Measurements from ENCODE around the gene JADE1.

JADE1 gene

DNA sequence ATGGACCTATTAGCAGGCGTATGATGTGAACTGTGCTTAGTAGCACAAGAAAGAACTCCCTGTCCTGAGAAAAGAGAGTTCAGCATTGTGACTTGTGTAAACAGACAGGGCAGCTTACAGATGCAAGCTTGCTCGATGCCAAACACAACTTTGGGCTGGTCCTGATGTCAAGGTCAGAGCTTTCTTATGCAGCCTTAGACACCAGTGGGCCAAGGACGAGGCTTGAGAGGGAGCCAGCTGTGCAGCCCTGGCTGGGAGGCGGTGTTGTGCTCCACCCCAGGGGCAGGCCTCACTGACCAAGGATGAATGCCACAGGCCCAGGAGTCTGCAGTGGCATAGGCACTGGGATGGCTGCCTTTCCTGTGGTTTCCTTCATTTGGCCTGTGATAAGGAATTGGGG, 35.4 kb downstream of the JADE1 start:
- no peaks in the 10 kb centered on the region for H3K9me2 ChIP-seq (replicated peaks; ENCODE audit: insufficient read depth, low read length)
- no peaks in the 10 kb centered on the region for H4K20me1 ChIP-seq (ENCODE audit: low read depth, low read length)
- no peak overlapping the region for H3K4me3 ChIP-seq (ENCODE audit: insufficient read depth, low read length, poor library complexity, severe bottlenecking)
- no peak overlapping the region for H2AFZ ChIP-seq (ENCODE audit: low read depth, low read length, severe bottlenecking)
- H3K9ac ChIP-seq (ENCODE audit: low read length), result no peak overlapping the region
- peaks cover 26% of the 10 kb centered on the region for H3K79me2 ChIP-seq (ENCODE audit: insufficient read depth, low read length)
- no peaks in the 10 kb centered on the region for H3F3A ChIP-seq (ENCODE audit: insufficient read depth)
- no peaks in the 10 kb centered on the region for H3K9me3 ChIP-seq (ENCODE audit: insufficient read depth, low read length)
- no peak overlapping the region for H3K4me2 ChIP-seq (ENCODE audit: low read depth, low read length, poor library complexity, severe bottlenecking)
- H3K27me3 ChIP-seq (ENCODE audit: low read length), result no peaks in the 10 kb centered on the region
- no peak overlapping the region for H3K27ac ChIP-seq (ENCODE audit: low read depth, low read length)
- TF ChIP-seq EZH2phosphoT487 (conservative IDR thresholded peaks at IDR 0.05; ENCODE audit: low read length), result no peak
- TF ChIP-seq, protein P1, sequence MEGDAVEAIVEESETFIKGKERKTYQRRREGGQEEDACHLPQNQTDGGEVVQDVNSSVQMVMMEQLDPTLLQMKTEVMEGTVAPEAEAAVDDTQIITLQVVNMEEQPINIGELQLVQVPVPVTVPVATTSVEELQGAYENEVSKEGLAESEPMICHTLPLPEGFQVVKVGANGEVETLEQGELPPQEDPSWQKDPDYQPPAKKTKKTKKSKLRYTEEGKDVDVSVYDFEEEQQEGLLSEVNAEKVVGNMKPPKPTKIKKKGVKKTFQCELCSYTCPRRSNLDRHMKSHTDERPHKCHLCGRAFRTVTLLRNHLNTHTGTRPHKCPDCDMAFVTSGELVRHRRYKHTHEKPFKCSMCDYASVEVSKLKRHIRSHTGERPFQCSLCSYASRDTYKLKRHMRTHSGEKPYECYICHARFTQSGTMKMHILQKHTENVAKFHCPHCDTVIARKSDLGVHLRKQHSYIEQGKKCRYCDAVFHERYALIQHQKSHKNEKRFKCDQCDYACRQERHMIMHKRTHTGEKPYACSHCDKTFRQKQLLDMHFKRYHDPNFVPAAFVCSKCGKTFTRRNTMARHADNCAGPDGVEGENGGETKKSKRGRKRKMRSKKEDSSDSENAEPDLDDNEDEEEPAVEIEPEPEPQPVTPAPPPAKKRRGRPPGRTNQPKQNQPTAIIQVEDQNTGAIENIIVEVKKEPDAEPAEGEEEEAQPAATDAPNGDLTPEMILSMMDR (IDR thresholded peaks at IDR 0.05; ENCODE audit: insufficient read depth, low read length, poor library complexity, severe bottlenecking), result no peak
- H3K36me3 ChIP-seq (ENCODE audit: low read length), result no peaks in the 10 kb centered on the region; the same call in 1 of the 2 replicates

DNA sequence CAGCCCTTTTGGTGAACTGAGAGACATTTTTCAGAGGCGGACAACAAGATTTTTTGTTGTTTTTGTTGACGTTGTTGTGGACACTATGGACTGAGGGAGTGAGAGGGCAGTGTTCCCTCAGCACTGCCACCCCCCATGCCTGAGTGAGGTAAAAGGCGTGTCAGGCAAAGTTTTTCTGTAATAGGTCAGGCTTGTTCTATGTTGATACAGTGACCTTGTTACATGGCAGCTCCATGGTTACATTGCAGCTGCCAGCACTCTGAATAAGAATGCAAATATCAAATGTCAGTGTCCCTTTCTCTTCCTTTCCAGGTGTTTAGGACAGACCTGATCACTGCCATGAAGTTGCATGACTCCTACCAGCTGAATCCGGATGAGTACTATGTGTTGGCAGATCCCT, 36.6 kb downstream of the JADE1 start:
- Histone ChIP-seq H4K20me1 (ENCODE audit: low read depth, low read length) (no peaks in the 10 kb centered on the region), H3K9ac (ENCODE audit: low read length) (no peak overlapping the region), H3K4me2 (ENCODE audit: low read depth, low read length, poor library complexity, severe bottlenecking) (no peak overlapping the region), H3K79me2 (ENCODE audit: insufficient read depth, low read length) (peaks cover 15% of the 10 kb centered on the region), H3K4me3 (ENCODE audit: insufficient read depth, low read length, poor library complexity, severe bottlenecking) (no peak overlapping the region), H3K9me3 (ENCODE audit: insufficient read depth, low read length) (no peaks in the 10 kb centered on the region), H3K36me3 (ENCODE audit: low read length) (no peaks in the 10 kb centered on the region; the same call in 1 of the 2 replicates), H3K27ac (ENCODE audit: low read depth, low read length) (no peak overlapping the region), H3K9me2 (replicated peaks; ENCODE audit: insufficient read depth, low read length) (no peaks in the 10 kb centered on the region), H3F3A (ENCODE audit: insufficient read depth) (no peaks in the 10 kb centered on the region), H3K27me3 (ENCODE audit: low read length) (no peaks in the 10 kb centered on the region), H2AFZ (ENCODE audit: low read depth, low read length, severe bottlenecking) (no peak overlapping the region)
- TF ChIP-seq EZH2phosphoT487 (conservative IDR thresholded peaks at IDR 0.05; ENCODE audit: low read length), result no peak
- TF ChIP-seq, protein P1 (IDR thresholded peaks at IDR 0.05; ENCODE audit: insufficient read depth, low read length, poor library complexity, severe bottlenecking), result no peak

DNA sequence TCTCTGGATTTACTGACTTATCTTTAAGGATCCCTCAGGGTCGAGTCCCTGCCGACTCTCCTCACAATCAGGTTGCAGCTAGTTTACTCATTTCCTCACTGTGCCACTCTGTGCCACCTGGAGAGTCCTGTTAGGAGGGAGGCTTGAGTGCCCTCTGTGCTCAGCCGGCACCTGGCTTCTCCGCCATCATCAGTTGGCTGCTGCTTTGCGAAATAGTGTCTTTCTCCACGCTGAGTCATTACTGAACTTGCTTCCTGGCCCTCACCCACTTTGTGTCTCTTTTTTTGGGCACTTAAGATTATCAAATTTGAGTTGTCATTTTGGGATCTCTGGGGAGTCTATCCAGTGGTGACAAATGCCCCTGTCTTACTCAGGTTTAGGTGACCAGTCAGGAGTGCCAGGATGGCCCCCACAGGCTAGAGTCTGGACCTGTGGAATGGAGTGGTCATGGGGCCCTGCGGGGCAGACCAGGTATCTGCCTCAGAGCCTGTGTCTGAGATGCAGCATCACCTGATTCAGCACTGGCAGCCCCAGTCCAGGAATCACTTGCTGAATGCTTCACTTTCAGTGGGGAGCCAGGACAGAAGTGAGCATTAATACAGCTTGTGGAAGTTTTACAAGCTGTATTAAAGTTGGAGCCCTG, 37.7 kb downstream of the JADE1 start:
- H3K27me3 ChIP-seq (ENCODE audit: low read length), result no peaks in the 10 kb centered on the region
- H3K4me3 ChIP-seq (ENCODE audit: insufficient read depth, low read length, poor library complexity, severe bottlenecking), result no peak overlapping the region
- H3K9me2 ChIP-seq (replicated peaks; ENCODE audit: insufficient read depth, low read length), result no peaks in the 10 kb centered on the region
- H3K4me2 ChIP-seq (ENCODE audit: low read depth, low read length, poor library complexity, severe bottlenecking), result no peak overlapping the region
- no peak overlapping the region for H3K9ac ChIP-seq (ENCODE audit: low read length)
- H3K79me2 ChIP-seq (ENCODE audit: insufficient read depth, low read length), result 0 out of 2 replicates have a peak, but pooled peaks cover 4% of the 10 kb centered on the region
- no peak overlapping the region for H2AFZ ChIP-seq (ENCODE audit: low read depth, low read length, severe bottlenecking)
- H3K27ac ChIP-seq (ENCODE audit: low read depth, low read length), result no peak overlapping the region
- TF ChIP-seq EZH2phosphoT487 (conservative IDR thresholded peaks at IDR 0.05; ENCODE audit: low read length), result no peak
- TF ChIP-seq, protein P1 (IDR thresholded peaks at IDR 0.05; ENCODE audit: insufficient read depth, low read length, poor library complexity, severe bottlenecking), result no peak
- H3K9me3 ChIP-seq (ENCODE audit: insufficient read depth, low read length), result no peaks in the 10 kb centered on the region
- H4K20me1 ChIP-seq (ENCODE audit: low read depth, low read length), result no peaks in the 10 kb centered on the region
- no peaks in the 10 kb centered on the region; the same call in 1 of the 2 replicates for H3K36me3 ChIP-seq (ENCODE audit: low read length)
- H3F3A ChIP-seq (ENCODE audit: insufficient read depth), result no peaks in the 10 kb centered on the region
